Fibroblast of skin of abdomen (primary cell): ENCODE results near the gene DGKI.
"Not testable (repeated sequence)": the region's sequence is repeated elsewhere in the genome, so short reads cannot be mapped to it uniquely, and the experiment has no call there.

Source experiments
- DNase-seq: peaks from one replicate; pipeline ENCODE4 v3.0.0-alpha.2; 2013

DGKI gene

DNA sequence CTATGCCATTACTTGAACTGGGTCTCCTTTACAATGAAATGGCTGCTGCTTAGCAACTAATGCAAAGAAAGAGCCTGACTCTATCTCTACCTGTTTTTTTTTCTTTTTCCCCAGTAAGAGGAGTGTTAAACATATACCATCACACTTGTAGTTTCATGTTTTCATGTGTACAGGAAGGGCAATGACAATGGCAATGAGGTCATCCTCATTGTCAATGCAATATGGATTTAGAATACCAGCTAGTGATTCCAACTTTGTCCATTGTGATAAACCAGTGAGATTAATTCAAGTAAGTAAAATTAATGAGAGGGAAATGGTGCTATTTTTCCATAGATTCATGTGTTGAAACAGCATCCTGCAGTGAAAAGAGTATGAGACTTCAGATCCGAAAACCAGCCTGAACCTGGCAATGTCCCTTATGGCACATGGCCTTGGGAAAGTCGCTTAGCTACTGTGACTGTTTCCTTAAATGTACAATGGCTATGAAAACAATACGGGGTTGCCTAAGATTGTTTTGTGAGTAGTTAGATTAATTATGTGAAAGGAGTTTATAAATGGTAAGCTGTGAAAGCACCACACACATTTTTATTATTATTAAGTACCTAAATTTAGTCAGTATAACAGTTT lies 11.2 kb downstream of the DGKI start:
- no peak for DNase-seq

GRCh38 chr7:137834552-137834951 lies 12.2 kb downstream of the DGKI start:
- no peak for DNase-seq

DNA sequence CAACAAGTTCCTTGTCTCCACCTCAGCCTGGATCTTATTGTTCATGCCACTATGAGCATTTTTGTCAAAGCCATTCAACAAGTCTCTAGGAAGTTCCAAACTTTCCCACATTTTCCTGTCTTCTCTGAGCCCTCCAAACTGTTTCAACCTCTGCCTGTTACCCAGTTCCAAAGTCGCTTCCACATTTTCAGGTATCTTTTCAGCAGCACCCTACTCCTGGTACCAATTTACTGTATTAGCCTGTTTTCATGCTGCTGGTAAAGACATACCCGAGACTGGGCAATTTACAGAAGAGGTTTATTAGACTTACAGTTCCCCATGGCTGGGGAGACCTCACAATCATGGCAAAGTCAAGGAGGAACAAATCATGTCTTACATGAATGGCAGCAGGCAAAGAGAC lies 13.8 kb downstream of the DGKI start:
- DNase-seq, result not testable (repeated sequence)

- DNase-seq, result no peak
These were observed 14.4 kb downstream of the DGKI start for GRCh38 chr7:137832382-137832781.

DNA sequence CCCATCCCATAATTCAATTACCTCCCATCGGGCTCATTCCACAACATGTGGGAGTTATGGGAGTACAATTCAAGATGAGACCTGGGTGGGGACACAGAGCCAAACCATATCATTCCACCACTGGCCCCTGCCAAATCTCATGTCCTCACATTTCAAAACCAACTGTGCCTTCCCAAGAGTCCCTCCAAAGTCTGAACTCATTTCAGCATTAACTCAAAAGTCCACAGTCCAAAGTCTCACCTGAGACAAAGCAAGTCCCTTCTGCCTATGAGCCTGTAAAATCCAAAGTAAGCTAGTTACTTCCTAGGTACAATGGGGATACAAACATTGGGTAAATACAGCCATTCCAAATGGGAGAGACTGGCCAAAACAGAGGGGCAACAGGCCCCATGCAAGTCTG lies 15.2 kb downstream of the DGKI start:
- DNase-seq, result not testable (repeated sequence)

DNA sequence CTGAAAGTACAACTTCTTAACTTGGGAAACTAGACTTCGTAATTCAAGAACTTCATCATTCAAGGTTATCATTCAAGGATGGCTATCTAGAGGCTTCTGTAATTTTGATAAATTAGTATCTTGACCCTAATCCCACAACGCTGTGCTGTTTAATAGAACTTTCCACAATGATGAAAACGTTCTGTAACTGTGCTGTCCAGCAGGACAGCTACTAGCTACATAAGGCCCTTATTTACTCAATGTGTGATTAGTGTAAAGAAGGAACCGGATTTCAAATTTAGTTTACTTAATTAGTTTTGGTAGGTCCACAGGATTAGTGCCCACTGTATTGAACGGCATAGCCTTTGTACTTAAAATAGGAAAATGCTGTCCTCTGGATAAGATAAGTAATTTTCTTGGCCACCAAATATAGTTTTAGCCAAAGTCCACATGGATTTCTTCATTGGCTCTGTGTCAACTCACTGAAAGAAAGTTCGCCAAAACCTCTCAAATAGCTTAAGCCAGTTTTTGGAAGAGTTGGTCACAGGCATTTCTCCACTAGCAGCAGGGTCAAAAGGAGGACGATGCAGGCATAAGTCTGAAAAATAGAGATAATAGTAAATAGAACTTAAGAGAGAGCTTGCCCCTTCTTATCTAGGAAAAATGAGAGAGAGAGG lies 17.3 kb downstream of the DGKI start:
- DNase-seq, result no peak

- DNase-seq, result no peak
These were observed 18.3 kb downstream of the DGKI start for GRCh38 chr7:137828456-137828855.

- no peak for DNase-seq
These were observed 21.3 kb downstream of the DGKI start for GRCh38 chr7:137825489-137825888.

- peak; percentile 75 for DNase-seq
These were observed 25.9 kb downstream of the DGKI start for GRCh38 chr7:137820677-137821420.

- peak; percentile 8 for DNase-seq
These were observed 26.6 kb downstream of the DGKI start for GRCh38 chr7:137820156-137820555.

DNA sequence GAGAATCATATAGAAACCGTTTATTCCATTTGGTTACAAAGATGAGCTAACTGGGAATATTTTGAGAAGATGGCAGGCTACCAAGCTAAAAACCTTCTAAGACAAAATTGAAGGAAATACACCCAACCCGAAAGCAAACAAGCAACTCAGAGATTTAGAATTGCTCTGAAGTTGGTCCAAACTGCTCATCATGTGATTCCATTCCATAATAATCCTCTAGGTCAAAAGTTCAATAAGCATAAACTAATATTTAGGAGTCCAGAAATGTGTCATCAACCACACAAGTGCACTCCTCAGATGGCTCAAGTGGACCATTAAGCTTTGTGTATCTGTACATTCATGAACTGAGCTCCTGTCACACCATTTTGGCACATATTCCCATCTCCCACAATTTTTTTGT lies 28.7 kb downstream of the DGKI start:
- DNase-seq, result peak; percentile 12

GRCh38 chr7:137816696-137817320 lies 30.0 kb downstream of the DGKI start:
- peak; percentile 29 for DNase-seq

DNA sequence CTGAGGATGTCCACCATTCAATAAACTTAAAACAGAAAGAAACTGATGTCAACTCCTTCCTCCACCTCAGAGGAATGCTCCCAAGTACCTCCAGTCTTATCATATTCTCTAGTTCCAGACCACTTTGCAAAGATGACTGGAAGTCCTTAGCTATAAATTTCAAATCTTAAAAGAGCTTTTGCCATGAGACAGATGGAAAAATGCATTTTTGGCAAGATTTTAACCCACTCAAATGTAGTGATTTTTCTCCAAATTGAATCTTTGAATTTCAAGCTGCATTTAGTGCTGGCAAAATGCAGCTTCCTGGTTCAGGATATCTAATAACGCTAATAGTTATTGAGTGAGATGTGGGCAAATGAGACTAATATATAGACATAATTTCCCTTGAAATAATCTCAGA lies 33.2 kb downstream of the DGKI start:
- DNase-seq, result no peak

GRCh38 chr7:137810248-137810647 lies 36.5 kb downstream of the DGKI start:
- DNase-seq, result no peak

DNA sequence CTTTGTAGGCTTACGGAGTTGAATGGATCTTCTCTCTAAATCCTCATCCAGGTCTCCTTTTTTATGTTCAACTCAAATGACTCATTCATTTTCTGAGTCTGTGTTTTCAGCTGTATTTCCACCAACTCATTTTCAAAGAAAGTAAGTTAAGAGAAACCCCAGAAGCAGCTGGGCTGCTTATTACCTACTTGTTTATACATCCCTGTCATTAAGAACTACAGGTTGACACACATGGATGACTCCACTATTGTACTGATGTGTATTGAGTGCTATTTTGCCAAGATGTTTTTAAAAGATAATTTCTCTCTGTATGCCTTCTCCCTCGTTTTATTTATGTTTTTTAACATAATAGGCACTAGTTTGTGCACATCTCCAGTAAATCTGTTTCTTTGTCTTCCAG lies 41.9 kb downstream of the DGKI start:
- DNase-seq, result no peak

GRCh38 chr7:137801491-137801890 lies 45.3 kb downstream of the DGKI start:
- DNase-seq, result no peak

GRCh38 chr7:137801003-137801402 lies 45.8 kb downstream of the DGKI start:
- DNase-seq, result peak; percentile 35

- DNase-seq, result no peak
These were observed 48.6 kb downstream of the DGKI start for GRCh38 chr7:137798073-137798763.

DNA sequence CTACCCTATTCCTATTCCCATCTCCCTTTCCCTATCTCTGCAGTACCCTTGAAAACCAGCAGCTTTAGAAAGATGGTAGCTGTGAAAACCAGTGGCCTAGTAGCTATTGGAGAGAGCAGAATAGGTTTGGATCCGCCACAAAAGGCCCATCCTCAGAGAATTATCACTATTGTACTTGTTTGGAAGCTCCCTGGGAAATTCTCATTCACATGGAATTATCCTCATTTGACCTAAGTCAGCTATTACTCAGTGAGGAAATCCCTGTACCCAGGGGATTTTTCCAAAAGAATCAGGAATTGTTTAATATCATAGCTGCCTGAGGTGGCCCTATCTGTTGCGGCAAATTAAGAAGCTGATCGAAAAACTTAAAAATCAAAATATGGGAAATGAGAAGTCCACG lies 51.6 kb downstream of the DGKI start:
- DNase-seq, result no peak

- no peak for DNase-seq
These were observed 54.8 kb downstream of the DGKI start for GRCh38 chr7:137791930-137792329.

DNA sequence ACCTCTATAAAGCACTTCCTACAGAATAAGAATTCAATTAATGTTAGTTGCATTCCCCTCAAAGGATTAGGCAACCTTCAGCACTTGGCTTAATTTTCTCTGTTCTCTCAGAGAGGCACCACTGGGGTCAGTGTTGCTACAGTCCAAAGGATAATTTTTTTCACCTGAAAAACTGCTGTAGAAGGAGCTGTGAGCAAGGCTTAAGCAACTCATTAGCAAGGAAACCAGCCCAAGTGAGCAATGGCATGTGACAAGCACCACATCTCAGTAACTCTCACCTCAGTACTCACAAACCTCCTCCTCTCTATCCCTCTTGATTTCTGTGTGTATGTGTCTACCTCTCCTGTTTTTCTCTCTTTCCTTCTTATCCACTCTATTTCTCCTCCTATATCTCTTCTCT lies 55.9 kb downstream of the DGKI start:
- DNase-seq, result no peak

DNA sequence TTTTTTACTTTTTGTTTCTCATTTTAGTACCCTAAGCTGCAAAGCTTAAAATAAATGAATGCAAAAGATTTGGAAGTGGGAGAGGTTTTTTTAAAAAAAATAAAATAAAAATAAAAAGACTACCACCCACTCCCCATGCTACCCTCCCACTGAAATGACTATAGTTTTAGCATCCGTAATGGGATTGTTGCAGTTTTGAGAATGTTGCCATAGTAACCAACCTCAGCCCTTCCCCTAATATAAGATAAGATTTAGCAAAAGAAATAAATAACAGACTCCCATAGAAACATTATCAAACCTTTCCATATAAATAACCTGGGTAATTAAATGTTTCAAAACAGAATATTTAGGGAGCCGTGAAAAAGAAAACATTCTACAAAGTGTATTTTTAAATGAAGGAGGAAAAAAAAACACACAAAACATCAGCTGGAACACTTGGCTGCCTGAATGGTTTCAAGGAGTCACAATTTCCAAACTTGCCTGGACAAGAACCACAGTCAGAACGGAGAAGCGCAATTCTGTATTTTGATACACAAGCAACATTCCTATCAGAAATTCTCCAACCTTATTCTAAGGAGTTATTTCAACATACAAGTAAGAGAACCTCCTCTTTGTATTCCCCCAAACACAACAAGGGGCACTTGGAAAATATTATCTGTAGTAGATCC lies 57.4 kb downstream of the DGKI start:
- DNase-seq, result no peak
